ENCODE measurements around the gene PRKN.

Gene PRKN

DNA sequence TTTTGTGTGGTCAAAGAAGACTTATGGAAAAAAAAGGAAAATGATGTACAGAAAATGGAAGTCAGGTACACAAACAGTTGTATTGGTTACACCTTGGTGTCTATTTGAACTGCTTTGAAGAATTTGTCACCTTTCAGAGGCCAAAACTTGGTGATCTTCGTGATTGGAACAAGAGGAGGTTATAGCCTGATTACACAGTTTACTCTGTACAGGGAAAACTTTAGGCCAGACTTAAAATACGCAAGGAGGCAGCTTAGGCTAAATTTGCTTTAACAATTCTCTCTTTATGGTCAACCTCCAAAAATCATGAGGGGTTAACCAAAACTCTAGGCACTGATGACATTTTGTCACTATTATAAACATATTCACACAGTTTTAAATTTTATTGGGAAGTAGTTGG, 353.7 kb downstream of the PRKN start:
- TF ChIP-seq ARNTL (CRISPR knock-in tag; IDR thresholded peaks at IDR 0.05; ENCODE audit: borderline replicate concordance, low read depth) (no peak), ZFP30 (CRISPR knock-in tag; IDR thresholded peaks at IDR 0.05) (no peak), CREB5 (CRISPR knock-in tag; IDR thresholded peaks at IDR 0.05; ENCODE audit: low read depth) (no peak)
- TF ChIP-seq, protein P1, sequence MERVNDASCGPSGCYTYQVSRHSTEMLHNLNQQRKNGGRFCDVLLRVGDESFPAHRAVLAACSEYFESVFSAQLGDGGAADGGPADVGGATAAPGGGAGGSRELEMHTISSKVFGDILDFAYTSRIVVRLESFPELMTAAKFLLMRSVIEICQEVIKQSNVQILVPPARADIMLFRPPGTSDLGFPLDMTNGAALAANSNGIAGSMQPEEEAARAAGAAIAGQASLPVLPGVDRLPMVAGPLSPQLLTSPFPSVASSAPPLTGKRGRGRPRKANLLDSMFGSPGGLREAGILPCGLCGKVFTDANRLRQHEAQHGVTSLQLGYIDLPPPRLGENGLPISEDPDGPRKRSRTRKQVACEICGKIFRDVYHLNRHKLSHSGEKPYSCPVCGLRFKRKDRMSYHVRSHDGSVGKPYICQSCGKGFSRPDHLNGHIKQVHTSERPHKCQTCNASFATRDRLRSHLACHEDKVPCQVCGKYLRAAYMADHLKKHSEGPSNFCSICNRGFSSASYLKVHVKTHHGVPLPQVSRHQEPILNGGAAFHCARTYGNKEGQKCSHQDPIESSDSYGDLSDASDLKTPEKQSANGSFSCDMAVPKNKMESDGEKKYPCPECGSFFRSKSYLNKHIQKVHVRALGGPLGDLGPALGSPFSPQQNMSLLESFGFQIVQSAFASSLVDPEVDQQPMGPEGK (CRISPR knock-in tag; IDR thresholded peaks at IDR 0.05; ENCODE audit: borderline replicate concordance), result no peak
- no peak for ATAC-seq

DNA sequence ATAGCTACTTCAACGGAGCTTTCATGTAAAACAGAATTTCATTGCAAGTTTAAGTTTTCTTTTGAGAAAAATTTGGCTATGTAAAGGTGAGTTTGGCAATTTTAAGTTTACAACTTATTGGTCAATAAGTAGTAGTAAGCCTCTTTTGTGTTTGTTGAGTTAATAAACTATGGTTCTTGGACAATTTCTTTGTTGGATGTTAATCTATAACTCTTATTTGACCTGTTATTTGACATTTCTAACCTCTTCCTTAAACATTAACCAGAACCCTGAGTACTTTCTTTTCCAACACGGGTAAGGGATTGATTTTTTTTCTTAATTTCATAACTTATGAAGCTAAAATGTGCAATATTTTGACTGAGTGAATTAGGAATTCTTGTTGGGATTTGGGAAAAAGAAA, 354.4 kb downstream of the PRKN start:
- TF ChIP-seq ESRRG (CRISPR knock-in tag; IDR thresholded peaks at IDR 0.05), result no peak
- no peak for TF ChIP-seq ZC3H10 (CRISPR knock-in tag; IDR thresholded peaks at IDR 0.05)
- TF ChIP-seq BACH2 (CRISPR knock-in tag; IDR thresholded peaks at IDR 0.05; ENCODE audit: borderline replicate concordance), result no peak
- no peak for TF ChIP-seq SNAI2 (CRISPR knock-in tag; IDR thresholded peaks at IDR 0.05)
- no peak for TF ChIP-seq ZNF70 (CRISPR knock-in tag; IDR thresholded peaks at IDR 0.05)
- no peak for TF ChIP-seq ZFP30 (CRISPR knock-in tag; IDR thresholded peaks at IDR 0.05)
- no peak for TF ChIP-seq GLIS3 (CRISPR knock-in tag; IDR thresholded peaks at IDR 0.05)
- no peak for TF ChIP-seq ZFP3 (CRISPR knock-in tag; IDR thresholded peaks at IDR 0.05)
- TF ChIP-seq, protein P2, sequence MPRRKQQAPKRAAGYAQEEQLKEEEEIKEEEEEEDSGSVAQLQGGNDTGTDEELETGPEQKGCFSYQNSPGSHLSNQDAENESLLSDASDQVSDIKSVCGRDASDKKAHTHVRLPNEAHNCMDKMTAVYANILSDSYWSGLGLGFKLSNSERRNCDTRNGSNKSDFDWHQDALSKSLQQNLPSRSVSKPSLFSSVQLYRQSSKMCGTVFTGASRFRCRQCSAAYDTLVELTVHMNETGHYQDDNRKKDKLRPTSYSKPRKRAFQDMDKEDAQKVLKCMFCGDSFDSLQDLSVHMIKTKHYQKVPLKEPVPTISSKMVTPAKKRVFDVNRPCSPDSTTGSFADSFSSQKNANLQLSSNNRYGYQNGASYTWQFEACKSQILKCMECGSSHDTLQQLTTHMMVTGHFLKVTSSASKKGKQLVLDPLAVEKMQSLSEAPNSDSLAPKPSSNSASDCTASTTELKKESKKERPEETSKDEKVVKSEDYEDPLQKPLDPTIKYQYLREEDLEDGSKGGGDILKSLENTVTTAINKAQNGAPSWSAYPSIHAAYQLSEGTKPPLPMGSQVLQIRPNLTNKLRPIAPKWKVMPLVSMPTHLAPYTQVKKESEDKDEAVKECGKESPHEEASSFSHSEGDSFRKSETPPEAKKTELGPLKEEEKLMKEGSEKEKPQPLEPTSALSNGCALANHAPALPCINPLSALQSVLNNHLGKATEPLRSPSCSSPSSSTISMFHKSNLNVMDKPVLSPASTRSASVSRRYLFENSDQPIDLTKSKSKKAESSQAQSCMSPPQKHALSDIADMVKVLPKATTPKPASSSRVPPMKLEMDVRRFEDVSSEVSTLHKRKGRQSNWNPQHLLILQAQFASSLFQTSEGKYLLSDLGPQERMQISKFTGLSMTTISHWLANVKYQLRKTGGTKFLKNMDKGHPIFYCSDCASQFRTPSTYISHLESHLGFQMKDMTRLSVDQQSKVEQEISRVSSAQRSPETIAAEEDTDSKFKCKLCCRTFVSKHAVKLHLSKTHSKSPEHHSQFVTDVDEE (CRISPR knock-in tag; IDR thresholded peaks at IDR 0.05), result no peak
- no peak for TF ChIP-seq ISL1 (CRISPR knock-in tag; IDR thresholded peaks at IDR 0.05)
- TF ChIP-seq, protein P3, sequence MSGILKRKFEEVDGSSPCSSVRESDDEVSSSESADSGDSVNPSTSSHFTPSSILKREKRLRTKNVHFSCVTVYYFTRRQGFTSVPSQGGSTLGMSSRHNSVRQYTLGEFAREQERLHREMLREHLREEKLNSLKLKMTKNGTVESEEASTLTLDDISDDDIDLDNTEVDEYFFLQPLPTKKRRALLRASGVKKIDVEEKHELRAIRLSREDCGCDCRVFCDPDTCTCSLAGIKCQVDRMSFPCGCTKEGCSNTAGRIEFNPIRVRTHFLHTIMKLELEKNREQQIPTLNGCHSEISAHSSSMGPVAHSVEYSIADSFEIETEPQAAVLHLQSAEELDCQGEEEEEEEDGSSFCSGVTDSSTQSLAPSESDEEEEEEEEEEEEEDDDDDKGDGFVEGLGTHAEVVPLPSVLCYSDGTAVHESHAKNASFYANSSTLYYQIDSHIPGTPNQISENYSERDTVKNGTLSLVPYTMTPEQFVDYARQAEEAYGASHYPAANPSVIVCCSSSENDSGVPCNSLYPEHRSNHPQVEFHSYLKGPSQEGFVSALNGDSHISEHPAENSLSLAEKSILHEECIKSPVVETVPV (CRISPR knock-in tag; IDR thresholded peaks at IDR 0.05), result no peak
- no peak for TF ChIP-seq TCF4 (CRISPR knock-in tag; IDR thresholded peaks at IDR 0.05; ENCODE audit: borderline replicate concordance)
- no peak for TF ChIP-seq ZNF8 (CRISPR knock-in tag; IDR thresholded peaks at IDR 0.05)
- no peak for TF ChIP-seq CREB5 (CRISPR knock-in tag; IDR thresholded peaks at IDR 0.05; ENCODE audit: low read depth)
- no peak for TF ChIP-seq RARB (CRISPR knock-in tag; IDR thresholded peaks at IDR 0.05)
- TF ChIP-seq OSR1 (CRISPR knock-in tag; IDR thresholded peaks at IDR 0.05), result no peak
- TF ChIP-seq PPARA (CRISPR knock-in tag; IDR thresholded peaks at IDR 0.05; ENCODE audit: borderline replicate concordance), result no peak
- no peak for TF ChIP-seq ZNF565 (CRISPR knock-in tag; conservative IDR thresholded peaks at IDR 0.05; ENCODE audit: low read depth)
- no peak for TF ChIP-seq POU6F1 (CRISPR knock-in tag; IDR thresholded peaks at IDR 0.05; ENCODE audit: borderline replicate concordance, low read depth)
- no peak for ATAC-seq

DNA sequence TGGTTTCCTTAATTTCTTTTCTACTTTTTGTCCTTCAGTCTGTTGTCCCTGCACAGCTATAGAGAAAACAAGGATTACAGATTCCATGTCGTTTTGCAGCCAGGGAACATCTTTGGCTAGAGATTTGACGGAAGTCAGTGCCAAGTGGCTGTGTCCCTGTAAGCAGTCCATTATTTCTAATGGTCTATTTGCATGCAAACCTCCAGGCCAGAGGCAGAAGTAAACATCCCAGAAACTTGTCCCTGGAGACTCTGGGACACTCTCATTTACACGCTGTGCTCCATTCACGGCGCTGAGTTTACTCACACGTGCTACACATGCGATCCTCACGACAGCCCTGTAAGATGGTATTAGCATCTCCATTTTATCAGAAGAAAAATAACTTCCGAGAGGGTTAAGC, 355.5 kb downstream of the PRKN start:
- ATAC-seq, result no peak
- TF ChIP-seq, protein P2 (CRISPR knock-in tag; IDR thresholded peaks at IDR 0.05), result no peak
- TF ChIP-seq ZNF565 (CRISPR knock-in tag; conservative IDR thresholded peaks at IDR 0.05; ENCODE audit: low read depth), result no peak
- TF ChIP-seq, protein P1 (CRISPR knock-in tag; IDR thresholded peaks at IDR 0.05; ENCODE audit: borderline replicate concordance), result no peak
- no peak for TF ChIP-seq RARB (CRISPR knock-in tag; IDR thresholded peaks at IDR 0.05)
- no peak for TF ChIP-seq TOX (CRISPR knock-in tag; IDR thresholded peaks at IDR 0.05; ENCODE audit: borderline replicate concordance)
- no peak for TF ChIP-seq PPARA (CRISPR knock-in tag; IDR thresholded peaks at IDR 0.05; ENCODE audit: borderline replicate concordance)
- no peak for TF ChIP-seq ESRRG (CRISPR knock-in tag; IDR thresholded peaks at IDR 0.05)
- TF ChIP-seq ARNTL (CRISPR knock-in tag; IDR thresholded peaks at IDR 0.05; ENCODE audit: borderline replicate concordance, low read depth), result no peak
- TF ChIP-seq ZFP30 (CRISPR knock-in tag; IDR thresholded peaks at IDR 0.05), result no peak
- TF ChIP-seq ZFP3 (CRISPR knock-in tag; IDR thresholded peaks at IDR 0.05), result no peak

Data from SK-N-SH treated with all-trans-retinoic acid at 6 μM for 48 hours (cell line).